GM18505 (cell line): ENCODE data around the gene CPS1.

Source experiments
- ATAC-seq: cut with Tn5 transposase; IDR thresholded peaks from one replicate; pipeline ENCODE4 v1.9.1; 2021; ENCODE audit not compliant: unreplicated experiment
- POLR2A ChIP-seq: IDR thresholded peaks from 4 replicates; pipeline ENCODE4 v1.6.1; 2011; ENCODE audit warnings: borderline replicate concordance; ENCODE audit not compliant: insufficient read depth, insufficient read length; ENCODE audit errors: extremely low read depth

CPS1 gene

DNA sequence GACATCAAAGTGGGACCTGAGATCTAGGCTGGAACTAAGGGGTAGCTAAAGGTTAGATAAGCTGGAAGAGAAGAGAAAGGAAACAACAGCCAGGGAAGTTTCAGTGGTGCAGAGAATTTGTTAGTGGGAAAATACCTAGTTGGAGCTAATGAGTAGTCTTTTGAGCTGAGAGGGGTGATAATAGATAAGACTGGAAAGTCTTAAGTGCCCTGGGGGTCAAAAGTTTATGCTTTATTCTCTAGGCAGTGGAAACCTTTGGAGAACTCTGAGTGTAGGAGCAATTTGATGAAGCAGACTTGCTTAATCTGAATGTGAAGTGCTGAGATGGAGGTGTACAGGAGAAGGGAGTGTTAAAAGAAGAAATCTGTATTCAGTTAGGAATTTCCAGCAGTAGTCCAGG lies 90.8 kb downstream of the CPS1 start:
- TF ChIP-seq POLR2A: no peak

DNA sequence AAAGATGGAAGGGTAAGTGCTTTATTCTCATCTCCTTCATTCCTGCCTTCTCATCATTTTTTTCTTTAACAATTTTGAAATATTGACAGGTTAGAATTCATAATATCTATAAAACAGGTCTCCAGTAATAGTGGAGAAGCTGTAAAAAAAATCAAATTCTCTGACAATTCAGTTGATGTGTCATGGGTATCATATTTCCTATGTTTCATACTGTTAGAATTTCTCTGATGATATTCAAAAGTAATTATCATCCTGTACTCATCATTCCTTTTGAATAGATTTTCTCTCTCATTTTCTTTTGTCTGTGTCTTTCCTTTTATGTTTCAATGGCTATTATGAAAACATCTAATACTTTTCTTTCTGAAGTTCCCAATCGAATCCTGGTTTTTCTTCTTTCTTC lies 97.7 kb downstream of the CPS1 start:
- TF ChIP-seq POLR2A: no peak
- ATAC-seq: no peak

More for the DNA sequence above, 90.8 kb downstream of the CPS1 start:
- ATAC-seq: no peak

DNA sequence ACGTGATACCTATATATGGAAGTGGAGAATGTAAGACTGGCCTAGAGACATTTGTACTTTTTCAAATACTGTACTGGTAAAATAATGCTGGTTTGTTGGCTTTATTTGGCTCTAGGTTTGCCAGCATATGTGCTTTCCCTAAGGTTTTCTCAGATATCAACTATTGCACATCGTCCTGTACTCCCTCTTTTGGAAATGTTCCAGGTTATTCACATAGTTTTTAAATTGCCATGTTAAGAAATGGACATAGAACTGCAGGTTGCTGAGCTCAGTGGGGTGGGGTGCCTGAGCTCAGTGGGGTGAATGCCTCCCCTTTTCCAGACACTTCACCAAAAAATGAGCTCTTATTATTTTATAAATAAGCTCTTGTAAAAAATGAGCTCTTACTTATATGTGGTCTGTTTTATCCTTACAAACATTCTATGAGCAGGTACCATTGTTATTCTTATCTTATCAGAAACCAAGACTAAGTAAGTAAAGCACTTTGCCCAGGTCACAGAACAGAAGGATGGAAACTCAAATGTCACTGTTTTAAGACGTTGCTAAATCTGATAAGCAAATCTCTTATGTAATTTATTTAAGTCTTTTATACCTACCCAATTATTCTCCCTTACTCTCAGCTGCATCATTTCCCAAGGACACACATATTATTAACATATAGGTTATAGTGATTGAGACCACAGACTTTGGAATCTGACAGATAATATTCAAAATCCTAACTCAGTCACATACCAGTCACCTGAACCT lies 99.0 kb downstream of the CPS1 start:
- no peak for TF ChIP-seq POLR2A
- ATAC-seq: no peak

DNA sequence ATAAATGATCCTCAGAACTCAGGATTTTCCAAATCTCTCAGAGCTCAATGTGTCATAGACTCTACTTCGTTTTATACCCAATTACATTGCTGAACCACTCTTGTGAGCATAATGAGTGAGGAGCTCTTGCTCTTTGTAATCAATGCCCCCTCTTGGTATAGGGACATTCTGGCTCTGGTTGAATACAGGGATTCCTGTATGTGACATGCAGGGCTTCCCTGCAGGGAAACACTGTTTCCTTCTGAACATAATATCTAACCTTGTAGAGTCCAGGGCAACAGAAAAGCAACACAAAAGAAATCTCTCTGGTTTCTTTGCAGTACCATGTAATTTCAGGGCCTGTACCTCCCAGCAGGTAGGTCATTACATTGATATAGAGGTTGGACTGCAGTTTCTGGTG lies 101.5 kb downstream of the CPS1 start:
- TF ChIP-seq POLR2A: no peak
- no peak for ATAC-seq

DNA sequence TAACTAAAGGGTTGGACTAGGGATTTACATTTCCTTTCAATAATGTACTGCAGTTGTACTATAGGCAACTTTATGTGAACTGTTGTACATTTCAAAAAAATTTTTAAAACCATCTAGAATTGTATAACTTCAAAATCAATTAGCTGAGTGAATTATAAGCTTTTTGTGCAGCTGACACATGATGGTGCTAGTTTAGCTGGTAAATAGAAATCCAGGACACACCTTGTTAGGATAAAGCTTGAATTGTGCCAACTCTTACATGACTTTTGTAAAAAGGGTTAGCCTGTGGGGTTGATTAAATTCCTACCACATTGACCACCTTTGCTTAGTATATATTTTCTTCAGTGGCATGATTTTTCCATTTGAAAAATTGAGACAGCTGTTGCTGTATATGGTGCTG lies 104.4 kb downstream of the CPS1 start:
- TF ChIP-seq POLR2A: no peak

DNA sequence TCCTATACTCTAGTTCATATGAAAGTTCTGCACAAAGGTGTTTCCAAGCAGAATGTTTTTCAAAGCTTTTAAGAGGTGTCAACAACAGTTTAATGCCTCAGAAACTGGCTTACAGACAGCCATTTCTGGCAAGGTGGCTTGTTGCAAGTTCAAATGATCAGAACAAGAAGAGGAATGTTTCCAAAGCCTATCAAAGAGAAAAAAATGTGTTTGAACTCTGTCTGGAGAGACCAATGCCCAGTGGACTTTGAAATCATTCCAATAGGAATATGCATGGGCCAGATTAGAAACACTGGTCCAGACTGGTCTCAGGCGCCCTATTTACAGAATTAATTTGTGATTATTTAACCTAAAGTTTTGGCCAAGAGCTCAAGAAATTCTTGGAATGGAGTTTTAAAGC lies 106.2 kb downstream of the CPS1 start:
- no peak for TF ChIP-seq POLR2A
- ATAC-seq: no peak

More for the DNA sequence above, 104.4 kb downstream of the CPS1 start:
- ATAC-seq: no peak

DNA sequence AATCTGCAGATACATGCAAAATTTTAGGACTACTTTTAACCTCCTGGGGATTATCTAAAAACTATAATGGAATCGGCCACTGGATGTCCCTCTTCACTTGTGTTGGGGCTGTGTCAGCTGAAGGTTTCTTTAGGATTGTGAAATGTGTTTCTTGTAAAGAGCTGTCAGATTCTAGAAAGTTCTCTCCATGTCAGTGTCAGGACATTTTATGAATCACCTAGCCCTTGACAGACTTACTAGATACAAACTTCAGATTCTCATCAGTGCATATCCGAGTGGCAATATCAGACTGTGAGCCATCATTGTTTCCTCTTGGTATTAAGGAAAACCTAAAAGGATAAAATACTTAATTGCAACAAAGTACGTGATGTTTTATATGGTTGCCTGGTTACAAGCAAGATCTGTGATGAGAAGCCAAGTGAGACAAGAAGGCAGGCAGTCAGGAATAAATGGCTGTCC lies 107.3 kb downstream of the CPS1 start:
- TF ChIP-seq POLR2A: no peak
- ATAC-seq: no peak

DNA sequence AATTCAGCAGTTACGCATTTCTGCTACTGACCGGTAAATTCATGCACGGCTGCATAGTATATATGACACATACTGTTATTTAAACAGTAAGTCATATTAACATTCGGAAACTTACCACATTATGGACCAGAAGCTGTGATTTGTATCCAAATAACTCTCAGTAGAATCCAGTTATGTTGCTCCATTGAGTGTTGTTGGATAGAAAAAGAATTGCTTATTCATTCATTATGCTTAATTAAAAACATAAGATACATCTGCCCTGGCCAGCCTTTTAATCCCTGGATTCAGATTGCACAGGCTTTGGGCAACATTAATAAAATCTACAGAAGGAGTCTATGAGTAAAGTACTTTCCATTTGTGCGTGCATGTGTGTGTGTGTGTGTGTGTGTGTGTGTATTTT lies 111.3 kb downstream of the CPS1 start:
- no peak for TF ChIP-seq POLR2A
- no peak for ATAC-seq

DNA sequence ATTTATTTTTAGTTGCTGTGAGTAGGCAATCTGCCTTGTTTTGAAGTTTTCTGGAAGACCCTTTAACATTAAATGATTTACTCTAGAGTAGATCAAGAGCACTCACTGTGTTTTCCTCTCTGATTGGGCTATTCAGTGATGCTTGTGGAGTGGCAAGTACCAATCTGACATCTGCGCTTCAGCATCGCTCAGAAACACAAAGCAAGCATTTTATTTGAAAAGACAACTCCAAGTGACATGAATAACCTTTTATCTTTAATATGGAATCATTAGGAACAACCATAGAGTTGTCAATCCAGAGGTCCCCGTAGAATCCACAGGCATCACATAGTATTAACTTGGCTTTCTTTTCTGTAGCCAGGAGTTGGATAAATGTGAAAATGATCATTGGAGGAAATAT lies 114.7 kb downstream of the CPS1 start:
- TF ChIP-seq POLR2A: no peak
- no peak for ATAC-seq

DNA sequence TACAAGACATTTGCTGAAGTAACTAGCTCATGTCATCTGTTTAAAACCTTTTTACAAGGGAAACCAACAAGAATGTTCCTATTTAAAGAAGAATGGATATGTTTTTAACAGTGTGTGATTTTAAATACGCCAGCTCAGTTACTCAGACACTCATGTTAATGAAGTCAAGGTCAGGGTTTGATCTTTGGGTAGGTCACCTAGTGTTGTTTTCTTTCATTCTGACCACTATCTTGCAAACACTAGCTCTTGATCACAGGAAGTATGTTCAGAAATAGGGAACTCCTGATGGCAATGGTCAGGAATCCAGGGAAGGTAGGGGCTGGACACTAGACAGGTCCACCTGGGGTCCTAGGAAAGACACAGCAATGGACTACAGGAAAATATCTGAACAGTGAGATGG lies 116.7 kb downstream of the CPS1 start:
- no peak for TF ChIP-seq POLR2A
- ATAC-seq: no peak

DNA sequence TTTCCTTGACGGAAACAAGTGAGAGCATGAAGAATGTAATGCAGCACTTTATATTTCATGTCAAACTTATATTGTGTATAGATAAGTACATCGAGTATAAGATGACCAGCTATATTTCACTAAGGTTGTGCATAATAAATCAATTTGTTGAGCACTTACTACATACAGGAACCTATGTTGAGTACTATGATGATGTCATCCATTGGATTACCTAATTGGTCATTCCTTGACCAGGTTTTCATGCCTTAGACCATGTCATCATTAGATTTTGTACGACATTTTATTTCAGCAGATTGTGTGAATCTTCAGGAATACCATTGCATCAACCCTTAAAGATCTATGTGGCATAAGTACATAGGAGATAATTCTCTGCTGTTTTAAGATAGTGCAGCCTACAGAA lies 119.7 kb downstream of the CPS1 start:
- no peak for TF ChIP-seq POLR2A
- ATAC-seq: no peak

DNA sequence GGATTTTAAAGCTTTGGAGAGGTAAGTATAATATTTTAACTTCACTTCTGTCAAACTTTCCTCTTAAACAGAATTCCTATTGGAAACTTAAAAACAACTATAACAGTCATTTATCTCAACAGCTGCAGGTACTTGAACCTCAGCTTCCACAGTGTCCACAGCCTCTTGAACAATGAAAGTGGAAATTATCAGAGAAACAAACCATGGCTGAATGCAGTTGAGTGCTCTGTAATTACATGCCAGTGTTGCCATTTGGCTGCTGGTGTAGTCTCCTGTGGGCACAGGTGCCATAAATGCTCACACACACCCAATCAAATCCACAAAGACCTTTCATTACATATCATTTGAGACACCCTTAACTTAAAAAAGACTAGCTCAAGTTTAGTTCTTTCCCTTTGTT lies 125.1 kb downstream of the CPS1 start:
- ATAC-seq: no peak

DNA sequence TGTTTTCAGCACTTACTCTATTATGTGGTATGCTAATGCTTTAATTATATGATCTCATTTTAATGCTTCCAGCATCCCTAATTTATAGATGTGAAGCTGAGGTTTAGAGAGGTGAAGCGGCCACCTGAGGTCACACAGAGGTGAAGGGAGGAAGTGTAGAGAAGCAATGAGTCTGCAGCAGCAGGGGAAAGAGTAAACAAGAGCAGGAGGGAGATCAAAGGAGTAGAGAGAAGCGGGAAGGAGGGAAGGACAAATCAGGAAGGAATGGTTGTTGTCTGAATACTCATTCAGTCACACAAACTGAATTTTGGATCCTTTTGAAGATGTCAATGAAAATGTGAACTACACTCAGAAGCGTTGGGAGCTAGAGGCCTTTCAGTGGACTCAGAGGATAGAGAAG lies 130.0 kb downstream of the CPS1 start:
- no peak for TF ChIP-seq POLR2A
- no peak for ATAC-seq

More for the DNA sequence above, 125.1 kb downstream of the CPS1 start:
- TF ChIP-seq POLR2A: no peak

DNA sequence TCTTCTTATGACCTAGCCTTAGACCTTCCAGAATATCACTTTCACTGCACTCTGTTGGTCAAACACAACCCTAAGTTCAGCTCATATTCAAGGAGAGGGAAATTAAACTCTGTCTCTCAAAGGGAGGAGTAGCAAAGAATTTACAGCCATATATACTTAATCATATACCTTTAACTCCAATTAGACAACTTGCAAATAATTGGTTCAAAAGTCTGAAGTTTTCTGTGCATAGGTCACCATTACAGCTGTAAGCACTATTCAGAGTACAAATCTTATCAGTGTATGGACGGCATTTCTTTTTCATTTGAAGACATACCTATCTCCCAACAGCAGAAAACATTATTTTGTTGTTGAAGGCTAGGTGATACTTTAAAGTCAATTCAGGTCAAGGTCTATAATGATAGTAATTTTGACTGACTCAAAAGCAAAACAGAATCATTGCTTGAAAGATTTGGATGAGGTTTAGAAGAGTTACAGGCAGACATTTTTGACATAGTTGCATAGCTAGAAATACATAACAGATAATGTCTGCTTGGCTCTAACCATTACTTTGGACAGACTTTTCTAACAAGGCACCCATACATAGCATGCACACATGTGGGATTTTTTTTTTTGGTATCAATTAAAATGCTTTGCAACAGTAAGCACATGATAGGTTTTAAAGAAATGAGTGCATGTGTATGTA lies 131.5 kb downstream of the CPS1 start:
- no peak for ATAC-seq
- TF ChIP-seq POLR2A: no peak

DNA sequence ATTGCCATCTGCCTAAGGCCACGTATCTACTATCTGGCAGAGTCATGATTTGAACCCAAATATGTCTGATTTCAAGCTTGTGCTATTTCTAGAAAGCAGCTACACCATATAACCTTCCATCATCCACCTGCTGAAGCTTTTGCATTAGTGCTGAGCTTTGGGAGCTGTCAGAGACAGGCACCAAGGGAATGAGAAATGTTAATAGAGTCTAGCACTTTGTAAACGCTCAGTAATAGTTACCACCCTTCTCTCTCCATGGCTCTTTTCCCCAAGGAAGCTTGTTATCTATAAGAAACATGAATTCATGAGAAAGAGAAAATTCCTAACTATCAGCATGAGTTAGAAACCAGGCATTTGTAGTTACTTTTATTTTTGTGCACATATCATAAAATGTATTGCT lies 151.5 kb downstream of the CPS1 start:
- no peak for TF ChIP-seq POLR2A
- ATAC-seq: no peak

DNA sequence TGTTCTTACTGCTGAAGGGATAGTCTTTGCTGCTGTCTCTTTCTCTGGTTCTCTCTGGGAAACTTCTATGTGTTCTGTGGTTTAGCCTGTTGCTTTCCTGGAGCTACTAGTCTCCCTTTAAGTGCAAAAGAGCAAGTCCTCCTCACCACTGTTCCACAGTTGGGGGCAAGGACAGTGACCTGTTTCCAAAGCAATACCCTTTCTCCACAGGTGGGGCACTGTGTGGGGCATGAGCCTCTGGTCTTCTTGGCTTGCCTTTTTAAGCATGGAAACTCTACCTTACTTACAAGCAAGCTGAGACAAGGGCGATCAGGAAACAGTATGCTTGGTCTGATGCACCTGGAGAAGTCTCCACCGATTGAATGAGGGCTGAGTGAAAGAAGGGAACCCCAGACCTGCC lies 156.7 kb downstream of the CPS1 start:
- no peak for ATAC-seq
- no peak for TF ChIP-seq POLR2A
